ENCODE results near the gene CTH.

GRCh38 chr1:70462611-70463010 lies 51.5 kb downstream of the CTH start:
- no peak for TF ChIP-seq POLR2A (IDR thresholded peaks at IDR 0.05; ENCODE audit: low read depth, low read length)
- no peak for TF ChIP-seq CTCF (conservative IDR thresholded peaks at IDR 0.05; ENCODE audit: low read depth, low read length)
- no peak for TF ChIP-seq USF2 (IDR thresholded peaks at IDR 0.05; ENCODE audit: low read depth, low read length)
- no peak for TF ChIP-seq CEBPB (IDR thresholded peaks at IDR 0.05; ENCODE audit: low read depth, low read length)
- no peak for TF ChIP-seq SMC3 (IDR thresholded peaks at IDR 0.05; ENCODE audit: low read depth, low read length)
- no peak for TF ChIP-seq RFX5 (IDR thresholded peaks at IDR 0.05; ENCODE audit: low read depth, low read length)
- TF ChIP-seq RAD21 (IDR thresholded peaks at IDR 0.05; ENCODE audit: low read length), result no peak
- no peak for TF ChIP-seq CHD1 (IDR thresholded peaks at IDR 0.05; ENCODE audit: low read depth, low read length)
- no peak for TF ChIP-seq RCOR1 (IDR thresholded peaks at IDR 0.05; ENCODE audit: insufficient replicate concordance, low read length)
